GM11168 (cell line): ENCODE data around the gene NPAS3.

Source experiments
- in situ Hi-C: fragments of 300-500 bp; cut with MboI; formaldehyde crosslinking; loops from one replicate; pipeline ENCODE4 v1.12.0; 2022; ENCODE audit warnings: low sequenced_read_pairs; ENCODE audit not compliant: unreplicated experiment

Gene NPAS3

DNA sequence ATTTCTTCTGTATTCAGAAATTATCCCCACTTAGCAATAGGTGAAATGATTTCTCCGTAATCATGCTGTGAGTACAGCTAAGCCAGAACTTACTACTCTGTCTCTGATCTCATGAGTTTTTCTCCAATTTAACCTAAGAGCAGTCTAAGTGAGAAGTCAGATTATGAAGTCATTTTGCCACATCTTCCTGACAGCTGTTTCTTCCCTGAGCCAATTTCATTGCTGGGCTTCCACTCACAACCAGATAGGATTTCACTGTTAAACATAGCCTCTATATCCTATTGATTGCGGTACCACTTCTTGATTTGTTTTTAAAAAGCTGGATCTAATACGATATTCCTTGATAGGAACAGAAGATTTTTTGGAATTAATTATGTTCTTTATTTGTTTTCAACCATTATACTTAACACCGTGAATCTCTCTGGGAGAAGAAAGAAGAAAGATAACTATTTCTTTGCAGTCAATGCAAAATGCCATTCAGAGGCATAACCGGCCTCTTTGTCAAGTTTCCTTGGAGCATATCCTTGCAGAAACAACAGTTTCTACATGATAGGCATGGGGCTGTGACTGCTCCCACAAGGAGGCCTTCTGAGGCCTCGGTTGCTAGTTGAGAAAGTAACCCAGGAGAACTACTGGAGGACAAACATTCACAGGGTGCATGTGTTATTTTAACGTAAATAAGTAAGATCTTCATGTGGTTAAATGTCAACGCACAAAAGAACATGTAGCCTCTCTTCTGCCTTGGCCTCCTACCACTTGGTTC is 212.2 kb downstream of the NPAS3 start:
- in situ Hi-C loops, result no loop called here

DNA sequence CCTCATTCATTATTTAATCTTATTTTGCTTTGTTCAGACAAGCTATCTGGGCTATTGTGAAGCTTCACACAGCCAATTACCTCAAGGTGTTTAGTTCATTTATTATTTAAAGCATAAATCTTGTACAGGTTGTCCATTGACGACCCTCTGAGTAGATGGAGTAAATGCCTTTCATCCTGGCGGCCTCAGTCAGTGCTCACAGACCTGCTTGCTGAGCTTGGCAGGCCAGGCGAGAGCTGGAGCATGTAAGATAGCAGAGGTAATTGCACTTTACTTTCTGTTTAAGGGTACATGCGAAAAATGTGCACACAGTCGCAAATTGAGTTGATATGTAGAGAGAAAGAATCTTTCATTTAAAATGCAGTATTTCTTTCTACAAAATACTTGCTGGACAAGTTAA is 224.4 kb downstream of the NPAS3 start:
- in situ Hi-C loops, result no loop called here

DNA sequence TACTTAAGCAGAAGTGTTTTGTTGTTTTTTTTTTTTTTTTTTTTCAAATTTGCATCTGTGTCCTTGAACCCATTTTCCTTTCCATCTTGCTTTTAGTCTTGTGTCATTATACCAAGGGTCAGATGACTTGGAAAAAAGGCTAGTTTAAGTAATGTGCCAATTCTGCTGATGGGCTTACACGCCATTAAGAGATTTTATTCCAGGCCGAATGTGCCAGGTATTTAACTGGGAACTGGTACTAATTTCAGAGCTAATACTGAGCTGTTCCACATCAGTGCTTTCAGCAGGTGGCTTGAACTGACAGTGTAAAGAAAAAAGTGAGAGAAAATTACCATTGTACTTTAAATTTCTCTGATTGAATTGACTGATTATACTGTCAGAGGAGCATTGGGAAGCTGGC is 224.9 kb downstream of the NPAS3 start:
- in situ Hi-C loops, result no loop called here

DNA sequence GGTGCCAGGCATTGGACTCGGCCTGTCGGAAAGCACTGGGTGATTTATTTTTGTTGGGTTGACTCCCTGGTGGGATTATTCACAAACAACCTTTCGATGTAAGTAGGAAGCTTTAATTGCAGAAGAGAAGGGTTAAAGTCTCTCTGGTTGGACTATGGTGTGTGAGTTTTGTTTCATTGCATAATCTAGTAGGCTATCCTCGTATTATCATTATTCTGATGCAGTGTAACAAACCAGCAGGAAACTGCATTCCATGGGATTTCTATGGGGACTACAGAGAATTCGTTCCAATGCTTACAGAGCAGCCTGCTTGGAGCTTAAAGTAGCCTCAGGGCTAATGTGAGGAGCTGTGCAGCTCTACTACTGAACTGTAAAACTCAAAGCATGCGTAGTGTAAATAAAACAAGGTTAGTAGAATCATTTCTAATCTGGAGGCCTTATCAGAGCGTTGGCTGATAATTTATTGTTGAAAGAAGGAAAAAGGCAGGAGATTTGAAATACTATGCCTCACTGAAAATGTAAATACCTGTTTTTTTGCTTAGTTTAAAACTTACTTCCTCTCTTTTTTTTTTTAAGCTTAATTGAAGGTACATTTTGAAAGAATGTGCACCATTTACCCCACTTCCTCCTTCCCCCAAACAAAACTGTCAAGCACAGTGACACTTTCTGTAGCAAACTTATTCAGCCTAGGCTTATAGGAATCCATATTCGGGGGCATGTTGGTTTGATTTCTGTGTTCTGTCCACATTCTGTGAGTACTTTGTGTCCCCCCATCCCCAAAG is 226.7 kb downstream of the NPAS3 start:
- in situ Hi-C loops, result no loop called here

DNA sequence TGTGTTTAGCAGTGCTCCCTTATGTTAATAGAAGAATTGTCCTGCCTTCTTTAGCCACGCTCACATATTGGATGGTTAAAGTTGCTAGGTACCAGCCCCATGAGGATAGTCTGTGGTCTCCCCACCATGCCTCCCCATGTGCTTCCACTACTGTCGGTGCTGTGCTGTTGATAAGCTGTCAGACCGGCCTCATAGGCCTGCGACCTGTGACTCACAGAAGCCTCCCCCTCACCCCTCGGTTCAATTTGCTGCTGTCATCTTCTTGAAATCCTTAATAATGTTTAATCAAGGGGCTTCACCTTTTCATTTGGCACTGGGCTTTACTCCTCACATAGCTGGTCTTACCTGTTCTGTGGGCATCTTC is 227.2 kb downstream of the NPAS3 start:
- in situ Hi-C loops, result no loop called here

DNA sequence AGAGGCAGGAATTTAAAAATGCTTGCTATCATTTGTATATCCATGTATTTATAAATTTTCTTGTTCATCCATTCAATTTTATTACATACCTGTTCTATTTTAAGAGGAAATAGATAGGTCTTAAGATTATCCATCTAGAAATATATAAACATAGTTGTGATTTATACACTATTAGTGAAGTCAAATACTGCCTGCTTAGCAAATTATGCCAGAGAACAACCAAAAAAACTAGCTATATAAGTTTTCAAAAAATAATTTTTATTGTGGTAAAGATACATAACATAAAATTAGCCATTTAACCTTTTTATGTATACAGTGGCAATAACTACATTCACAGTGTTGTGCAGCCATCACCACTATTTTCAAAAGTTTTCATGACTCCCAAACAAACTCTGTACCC is 237.3 kb downstream of the NPAS3 start:
- in situ Hi-C loops, result no loop called here

DNA sequence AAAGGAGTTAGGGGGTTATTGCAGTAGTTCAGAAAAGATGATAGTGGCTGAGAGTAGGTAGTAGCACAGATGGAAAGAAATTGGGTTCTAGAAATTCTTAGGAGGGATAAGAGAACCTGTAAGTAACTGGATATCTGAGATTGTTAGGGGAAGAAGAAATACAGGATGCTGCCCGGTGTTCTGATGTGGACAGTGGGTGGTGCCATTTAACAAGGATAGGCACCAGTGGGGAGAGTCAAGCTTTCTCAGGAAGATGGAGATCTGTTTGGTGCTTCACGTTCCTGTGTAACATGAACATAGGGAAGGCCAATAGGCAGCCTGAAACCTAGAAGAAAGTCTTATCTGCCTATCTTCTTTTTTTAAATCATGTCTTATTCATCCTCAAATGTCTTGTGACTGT is 245.9 kb downstream of the NPAS3 start:
- in situ Hi-C loops, result no loop called here

DNA sequence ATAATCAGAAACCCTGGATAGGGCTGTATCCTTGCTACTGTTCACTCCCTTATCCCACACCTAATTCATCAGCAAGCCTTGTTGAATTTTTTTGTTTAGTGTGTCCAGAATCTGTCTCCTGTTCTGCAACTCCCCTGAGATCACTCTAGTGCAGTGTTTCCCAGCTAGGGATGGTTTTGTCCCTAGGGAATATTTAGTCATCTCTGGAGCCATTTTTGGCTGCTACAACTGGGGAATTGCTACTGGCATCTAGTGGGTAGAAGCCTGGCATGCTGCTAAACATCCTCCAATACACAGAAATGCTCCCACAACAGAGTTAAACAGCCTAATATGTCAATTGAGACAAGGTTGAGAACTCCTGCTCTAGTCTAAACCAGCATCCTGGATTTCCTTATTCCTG is 248.0 kb downstream of the NPAS3 start:
- in situ Hi-C loops, result no loop called here

DNA sequence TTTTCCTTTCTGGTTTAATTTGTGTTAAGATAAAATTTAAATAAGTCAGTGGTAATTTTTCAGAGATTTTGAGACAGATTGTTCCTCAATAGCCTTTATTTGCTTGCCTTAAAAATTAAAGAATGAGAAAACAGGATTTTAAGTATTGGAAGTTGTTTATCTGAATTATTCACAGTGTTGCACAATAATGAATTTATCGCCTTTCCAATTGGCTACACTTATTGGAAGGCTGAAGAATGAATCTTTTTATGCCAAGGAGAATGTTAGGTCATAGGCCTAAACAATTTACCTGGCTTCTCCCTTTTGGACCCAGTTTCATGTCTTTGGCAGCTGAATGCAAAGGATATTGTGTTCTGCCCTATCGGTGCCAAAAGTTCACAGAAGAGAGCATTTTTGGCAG is 250.2 kb downstream of the NPAS3 start:
- in situ Hi-C loops, result no loop called here

DNA sequence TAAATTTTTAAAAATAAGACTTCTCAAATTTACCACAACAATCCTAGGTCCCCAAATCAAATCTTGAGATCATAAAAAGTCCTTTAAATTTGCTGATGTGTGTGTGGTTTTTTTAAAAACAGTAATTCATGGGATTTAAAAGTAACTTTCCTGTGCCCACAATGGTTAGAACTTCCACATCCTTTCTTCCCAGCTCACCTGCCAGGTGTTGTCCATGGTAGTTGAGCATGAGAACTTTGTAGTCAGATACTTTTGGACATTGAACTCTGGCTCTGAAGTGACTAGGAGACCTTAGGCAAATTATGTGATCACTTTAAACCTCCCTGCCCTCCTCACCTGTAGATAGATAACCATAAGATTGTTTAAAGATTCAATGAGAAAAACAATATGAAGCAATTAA is 253.2 kb downstream of the NPAS3 start:
- in situ Hi-C loops, result no loop called here

DNA sequence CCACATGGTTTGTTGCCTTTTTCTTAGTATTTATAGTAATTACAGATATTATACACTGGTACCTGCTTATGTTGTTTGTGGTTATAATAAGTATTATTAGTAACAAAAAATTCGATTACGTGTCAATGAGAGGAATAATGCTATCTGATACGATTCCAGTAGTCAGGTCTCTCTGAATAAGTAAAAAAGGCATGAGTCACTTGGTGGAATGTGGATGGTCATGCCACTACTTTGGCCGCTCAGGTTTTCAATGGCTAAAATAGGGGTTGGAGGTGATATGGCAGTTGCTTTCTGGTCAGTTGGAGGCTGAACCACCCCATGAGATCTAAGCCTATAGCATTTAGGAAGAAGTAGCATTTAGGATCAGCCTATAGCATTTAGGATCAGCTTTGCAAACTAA is 255.9 kb downstream of the NPAS3 start:
- in situ Hi-C loops, result no loop called here

DNA sequence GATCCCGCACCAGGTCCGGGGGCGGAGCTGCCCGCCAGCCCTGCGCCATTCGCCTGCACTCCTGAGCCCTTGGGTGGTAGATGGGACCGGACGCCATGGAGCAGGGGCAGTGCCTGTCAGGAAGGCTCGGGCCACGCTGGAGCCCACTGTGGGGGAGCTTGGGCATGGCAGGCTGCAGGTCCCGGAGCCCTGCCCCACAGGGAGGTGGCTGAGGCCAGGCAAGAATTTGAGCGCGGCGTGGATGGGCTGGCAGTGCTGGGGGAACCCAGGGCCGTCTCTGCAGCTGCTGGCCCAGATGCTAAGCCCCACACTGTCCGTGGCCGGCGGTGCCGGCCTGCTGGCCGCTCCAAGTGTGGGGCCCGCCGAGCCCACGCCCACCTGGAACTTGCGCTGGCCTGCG is 260.0 kb downstream of the NPAS3 start:
- in situ Hi-C loops, result no loop called here

DNA sequence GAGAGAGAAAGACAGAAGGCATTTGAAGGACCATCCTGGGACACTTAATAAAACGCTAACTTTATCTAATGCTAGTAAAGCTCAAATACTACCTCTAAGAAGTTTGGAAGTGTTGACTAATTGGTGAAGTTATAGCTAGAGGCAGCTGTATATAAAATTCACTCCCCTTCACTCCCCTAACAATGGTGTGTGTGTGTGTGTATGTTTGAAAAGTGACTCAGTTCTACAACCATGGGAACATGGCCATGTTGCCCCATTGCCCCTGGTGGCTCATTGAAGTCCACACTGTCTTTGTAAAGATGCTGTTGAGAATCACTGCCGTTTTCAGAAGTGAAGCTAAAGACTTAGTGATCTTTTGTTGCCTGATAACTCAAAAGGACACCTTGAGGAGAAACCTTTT is 262.4 kb downstream of the NPAS3 start:
- in situ Hi-C loops, result no loop called here

DNA sequence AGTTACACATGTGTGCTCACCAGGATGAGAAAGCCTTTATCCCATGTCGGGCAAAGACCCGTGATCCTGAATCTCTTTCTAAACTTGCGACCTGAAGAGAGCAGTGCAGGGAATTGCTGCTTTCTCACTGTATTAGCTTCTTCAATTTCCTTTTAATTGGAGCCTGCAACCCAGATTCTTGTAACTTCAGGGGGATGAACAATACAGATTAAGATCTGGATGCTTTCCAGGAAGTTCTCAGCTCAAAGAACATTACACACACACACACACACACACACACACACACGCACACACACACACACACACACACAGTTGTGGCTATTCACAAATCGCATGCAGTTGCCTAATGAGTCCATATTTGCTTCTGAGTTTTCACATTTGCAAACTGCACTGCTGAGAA is 268.3 kb downstream of the NPAS3 start:
- in situ Hi-C loops, result no loop called here

DNA sequence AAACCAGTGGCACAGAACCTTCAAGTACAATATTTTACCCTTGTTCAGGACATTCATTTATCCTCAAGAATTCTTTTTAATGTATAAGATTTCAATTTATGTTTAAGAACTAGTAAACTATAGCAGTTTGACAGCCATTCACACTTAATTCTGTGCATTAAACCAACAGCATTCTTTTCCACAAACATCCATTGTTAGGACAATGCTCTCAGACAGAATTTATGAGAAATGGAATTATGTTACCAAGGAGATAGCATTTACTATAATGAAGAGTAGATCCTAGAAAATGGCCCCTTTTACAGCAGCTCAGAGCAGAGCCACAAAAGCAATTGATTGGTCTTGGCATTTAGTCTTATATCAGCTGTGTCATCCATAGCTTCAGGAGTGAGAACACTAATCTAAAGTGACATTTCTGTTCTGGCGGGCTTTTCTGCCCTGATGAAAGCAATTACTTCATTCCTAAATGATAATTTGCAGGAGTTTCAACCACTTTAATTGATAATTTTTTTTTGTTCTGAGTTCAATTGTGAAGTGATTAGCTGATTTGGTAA is 268.9 kb downstream of the NPAS3 start:
- in situ Hi-C loops, result no loop called here

DNA sequence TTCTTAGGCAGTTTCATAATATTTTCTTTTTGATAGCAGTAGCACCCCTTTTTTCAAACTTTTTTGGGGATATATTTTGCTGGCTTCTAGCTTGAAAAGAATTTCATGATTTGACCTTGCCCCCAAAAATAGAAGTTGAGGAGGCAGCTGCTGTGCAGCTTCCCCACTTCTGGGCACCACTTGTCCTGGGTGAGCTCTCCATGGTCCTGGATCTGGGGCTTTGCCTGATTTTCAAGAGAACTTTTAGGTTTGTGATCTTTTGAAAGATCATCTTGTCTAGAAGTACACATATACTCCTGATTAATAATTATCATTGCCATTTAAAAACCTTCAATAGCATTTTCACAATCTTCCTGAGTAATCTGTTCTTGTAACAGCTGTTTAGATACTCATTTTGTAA is 271.6 kb downstream of the NPAS3 start:
- in situ Hi-C loops, result no loop called here

DNA sequence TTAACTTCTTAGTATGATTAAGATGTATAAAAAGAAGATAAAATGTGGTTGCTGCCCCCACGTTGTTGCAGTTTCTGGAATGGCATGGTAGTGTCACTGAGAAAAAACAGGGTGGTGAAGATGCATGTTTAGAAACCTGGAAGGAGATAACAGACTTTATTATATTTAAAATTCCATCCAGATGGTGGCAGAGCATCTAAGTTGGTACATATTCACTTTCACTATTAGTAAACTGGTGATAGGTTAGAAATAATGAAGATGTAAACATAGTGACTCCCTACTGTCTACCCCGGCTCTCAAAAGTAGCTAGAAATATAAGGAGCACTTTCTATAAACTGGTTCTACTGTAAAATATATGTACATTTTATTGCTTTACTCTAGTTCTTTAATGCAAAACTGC is 279.3 kb downstream of the NPAS3 start:
- in situ Hi-C loops, result no loop called here

DNA sequence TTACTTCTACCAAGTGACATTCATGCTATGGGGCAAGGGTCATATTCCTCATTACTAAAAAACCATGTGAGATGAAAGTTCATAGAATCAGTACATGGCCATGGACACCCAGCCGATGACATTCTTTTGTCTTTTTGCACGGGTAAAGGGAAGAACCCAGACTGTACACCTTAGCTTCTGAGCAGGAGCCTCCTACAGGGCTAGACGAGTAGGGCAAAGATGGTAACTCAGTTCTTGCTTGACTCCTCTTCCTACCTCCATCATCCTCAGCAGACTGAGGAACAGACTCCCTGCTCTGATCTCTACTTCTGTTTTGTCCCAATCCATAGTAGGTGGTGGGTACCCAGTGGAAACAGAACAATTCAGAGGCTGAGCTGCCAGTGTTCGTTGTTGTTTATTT is 281.3 kb downstream of the NPAS3 start:
- in situ Hi-C loops, result no loop called here

DNA sequence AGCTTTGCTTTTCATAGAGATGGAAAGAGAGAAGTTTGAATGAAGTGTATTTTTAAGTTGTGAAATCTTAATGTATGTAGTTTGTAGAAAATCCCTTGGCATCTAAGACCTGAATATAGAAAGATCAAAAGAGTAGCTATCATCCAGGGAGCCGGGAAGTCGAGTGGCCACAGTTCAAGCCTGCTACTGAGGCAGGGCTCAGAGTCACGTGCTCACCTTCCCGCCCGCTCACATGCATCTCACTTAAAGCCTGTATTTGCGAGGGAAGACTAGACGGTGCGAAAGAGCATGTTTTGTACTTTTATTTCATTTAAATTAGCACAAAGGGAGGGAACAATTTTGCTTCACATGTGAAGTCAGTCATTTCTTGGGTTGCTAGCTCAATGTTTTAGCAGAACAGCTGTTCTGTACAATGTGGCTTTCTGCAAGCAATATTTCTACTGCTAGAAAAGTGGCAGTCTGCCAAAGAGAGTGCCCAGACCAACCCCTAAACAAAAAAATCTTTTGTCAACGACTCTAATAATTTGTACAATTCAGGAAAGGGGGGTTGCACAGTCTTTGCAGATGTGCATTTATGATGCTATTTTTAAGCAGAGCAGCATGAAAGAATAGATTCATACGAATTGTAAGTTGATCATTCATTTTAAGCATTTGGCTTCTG is 290.7 kb downstream of the NPAS3 start:
- in situ Hi-C loops, result no loop called here

DNA sequence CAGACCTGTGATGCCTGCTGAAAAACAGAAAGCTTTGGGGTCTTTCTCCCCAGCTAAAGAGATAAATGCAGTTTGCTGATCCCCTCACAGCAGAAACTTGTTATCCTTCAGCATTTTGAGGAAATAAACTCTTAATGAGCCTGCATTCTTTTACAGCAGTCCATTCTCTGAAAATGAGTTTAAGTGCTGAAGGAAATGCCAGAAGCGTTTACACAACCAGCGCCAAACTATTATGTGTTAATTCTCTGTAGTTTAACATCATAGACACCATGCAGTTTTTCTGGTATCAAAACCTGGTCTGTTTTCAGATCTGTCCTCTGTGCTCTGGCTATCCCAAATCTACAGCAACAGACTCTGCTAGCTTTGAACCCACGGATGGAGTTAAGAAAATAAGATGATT is 291.3 kb downstream of the NPAS3 start:
- in situ Hi-C loops, result no loop called here

DNA sequence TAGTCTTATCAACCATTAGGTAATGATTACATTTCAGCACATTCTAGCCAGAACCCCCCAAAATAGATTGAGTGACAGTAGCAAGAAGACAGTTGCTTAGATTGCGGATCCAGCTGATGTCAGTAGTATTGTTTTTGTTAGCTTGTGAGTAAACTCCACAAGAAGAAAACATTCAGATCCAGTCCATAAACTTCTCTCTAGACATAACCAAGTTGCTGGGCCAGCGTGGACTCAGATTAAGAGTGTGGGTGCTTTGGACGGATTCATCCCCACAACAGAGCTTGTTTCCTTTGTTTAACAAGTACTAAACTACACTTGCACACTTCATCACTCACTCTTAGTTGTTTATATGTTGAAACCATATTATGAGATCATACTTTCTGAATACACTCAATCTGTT is 293.4 kb downstream of the NPAS3 start:
- in situ Hi-C loops, result no loop called here
